ENCODE data around the gene CUBN. TPM values are rescaled to one million over a fixed set of nuclear protein-coding genes. Genes with fewer than 3 reads are reported as not detected.

The CUBN gene
- total and polyA plus RNA-seq, 2 of the 13 experiments (the other 11 are each of a cell fraction or from before 2014, with no cell fraction given): 0.27 to 0.32 TPM

DNA sequence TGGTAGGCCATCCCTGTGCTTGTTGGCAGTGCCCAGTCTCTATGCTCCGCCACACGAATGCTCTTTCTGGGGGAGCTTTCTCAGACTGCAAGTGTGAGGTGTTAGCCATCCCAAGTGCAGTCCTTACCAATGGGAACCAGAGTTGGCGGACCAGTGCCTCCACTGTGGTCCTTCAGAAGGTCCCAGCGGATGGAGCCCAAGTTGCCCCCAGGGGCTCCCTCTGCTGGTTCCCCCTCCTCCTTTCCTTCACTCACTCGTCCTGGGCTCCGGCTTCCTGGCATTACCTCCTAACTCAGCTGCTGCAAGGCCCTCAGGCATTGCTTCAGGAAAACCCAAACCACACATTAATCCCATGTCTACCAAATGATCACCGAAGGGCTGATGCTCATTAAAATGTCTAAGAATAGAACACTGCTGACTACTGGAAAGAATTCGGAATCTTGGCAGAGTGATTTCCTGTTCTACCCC, 139.8 kb downstream of the CUBN start (continued):
- TF ChIP-seq TGIF2 (CRISPR knock-in tag; IDR thresholded peaks at IDR 0.05) (no peak), ZNF788 (CRISPR knock-in tag; IDR thresholded peaks at IDR 0.05; ENCODE audit: borderline replicate concordance) (no peak), ZNF850 (CRISPR knock-in tag; conservative IDR thresholded peaks at IDR 0.05) (no peak)
- TF ChIP-seq, protein P1, sequence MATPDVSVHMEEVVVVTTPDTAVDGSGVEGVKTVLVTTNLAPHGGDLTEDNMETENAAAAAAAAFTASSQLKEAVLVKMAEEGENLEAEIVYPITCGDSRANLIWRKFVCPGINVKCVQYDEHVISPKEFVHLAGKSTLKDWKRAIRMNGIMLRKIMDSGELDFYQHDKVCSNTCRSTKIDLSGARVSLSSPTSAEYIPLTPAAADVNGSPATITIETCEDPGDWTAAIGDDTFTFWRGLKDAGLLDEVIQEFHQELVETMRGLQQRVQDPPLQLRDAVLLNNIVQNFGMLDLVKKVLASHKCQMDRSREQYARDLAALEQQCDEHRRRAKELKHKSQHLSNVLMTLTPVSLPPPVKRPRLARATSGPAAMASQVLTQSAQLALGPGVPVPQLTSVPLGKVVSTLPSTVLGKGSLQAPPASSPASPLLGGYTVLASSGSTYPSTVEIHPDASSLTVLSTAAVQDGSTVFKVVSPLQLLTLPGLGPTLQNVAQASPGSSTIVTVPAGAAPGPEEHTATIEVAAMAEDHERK (CRISPR knock-in tag; IDR thresholded peaks at IDR 0.05; ENCODE audit: low read depth): no peak
- TF ChIP-seq, protein P2, sequence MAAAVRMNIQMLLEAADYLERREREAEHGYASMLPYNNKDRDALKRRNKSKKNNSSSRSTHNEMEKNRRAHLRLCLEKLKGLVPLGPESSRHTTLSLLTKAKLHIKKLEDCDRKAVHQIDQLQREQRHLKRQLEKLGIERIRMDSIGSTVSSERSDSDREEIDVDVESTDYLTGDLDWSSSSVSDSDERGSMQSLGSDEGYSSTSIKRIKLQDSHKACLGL (CRISPR knock-in tag; IDR thresholded peaks at IDR 0.05): no peak

DNA sequence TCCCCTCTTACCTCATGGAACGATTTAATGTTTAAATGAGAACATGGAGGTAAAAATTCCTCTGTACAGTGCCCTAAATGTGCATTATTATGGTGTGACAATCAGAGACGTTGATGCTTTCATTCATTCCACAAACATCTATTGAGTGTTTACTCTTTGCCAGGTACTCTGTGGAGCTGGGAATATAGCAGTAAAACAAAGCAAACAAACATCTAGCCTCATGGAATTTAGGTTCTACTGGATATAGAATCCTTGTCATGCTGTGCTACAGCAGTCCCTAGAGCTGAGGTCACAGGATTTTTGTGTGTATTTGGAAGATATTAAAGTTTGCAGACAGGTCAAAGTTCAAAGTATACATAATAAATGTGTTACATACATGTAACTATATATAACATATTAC, 140.7 kb downstream of the CUBN start:
- ChIA-PET POLR2A (no interaction called here), CTCF (ENCODE audit: low intra/inter-chr PET ratio, low total read pairs) (no interaction called here)
- in situ Hi-C loops (cut with HindIII; ENCODE audit: extremely low pct_ligation_motif_present, low pct_unique_long_range_greater_than_20kb) (no loop called here), intact Hi-C loops (cut with micrococcal nuclease; ENCODE audit: unreplicated experiment) (no loop called here)
- Histone ChIP-seq H3K4me2 (ENCODE audit: low read depth, low read length) (no peak overlapping the region), H3K36me3 (replicated peaks in 1 of 2; ENCODE audit: control insufficient read depth in 1 of 2, insufficient read depth in 2 of 2, low read length in 2 of 2) (no peaks in the 10 kb centered on the region), H3K27me3 (ENCODE audit: control insufficient read depth in 1 of 2, insufficient read depth in 2 of 2, low read length in 2 of 2) (no peaks in the 10 kb centered on the region), H3K79me2 (ENCODE audit: insufficient read depth, low read length) (no peaks in the 10 kb centered on the region), H3K4me3 (replicated peaks in 1 of 3; ENCODE audit: insufficient read depth in 1 of 3, low read depth in 2 of 3, low read length in 3 of 3) (no peak overlapping the region), H2AFZ (ENCODE audit: low read length) (no peak overlapping the region), H3K9me3 (ENCODE audit: low read length) (no peaks in the 10 kb centered on the region), H3K9ac (ENCODE audit: insufficient read depth, low read depth, low read length) (no peak overlapping the region), H3K27ac (ENCODE audit: extremely low read length, insufficient read depth, low read length) (no peak overlapping the region), H4K20me1 (ENCODE audit: insufficient read depth, low read length) (no peaks in the 10 kb centered on the region), H3K4me1 (ENCODE audit: insufficient read depth, low read length) (peaks cover 21% of the 10 kb centered on the region)
- BruUV-seq (replicated peaks): no TSS peak
- WGBS (ENCODE audit: low lambda C conversion rate): 40% methylated on average over 2 of the region's 2 CpGs
- TF ChIP-seq XBP1 (CRISPR knock-in tag; IDR thresholded peaks at IDR 0.05): no peak
- no peak for TF ChIP-seq HNRNPK (IDR thresholded peaks at IDR 0.05; ENCODE audit: low read depth, low read length, poor library complexity, severe bottlenecking)
- no peak for TF ChIP-seq ATM (IDR thresholded peaks at IDR 0.05; ENCODE audit: borderline replicate concordance)
- no peak for TF ChIP-seq PAX8 (CRISPR knock-in tag; IDR thresholded peaks at IDR 0.05; ENCODE audit: borderline replicate concordance)
- no peak for TF ChIP-seq ZSCAN21 (CRISPR knock-in tag; IDR thresholded peaks at IDR 0.05; ENCODE audit: borderline replicate concordance)
- TF ChIP-seq ZNF18 (CRISPR knock-in tag; IDR thresholded peaks at IDR 0.05; ENCODE audit: insufficient replicate concordance): no peak
- TF ChIP-seq GATA4 (IDR thresholded peaks at IDR 0.05; ENCODE audit: borderline replicate concordance, low read depth): no peak
- TF ChIP-seq KLF6 (CRISPR knock-in tag; IDR thresholded peaks at IDR 0.05): no peak
- no peak for TF ChIP-seq ZNF367 (CRISPR knock-in tag; IDR thresholded peaks at IDR 0.05; ENCODE audit: borderline replicate concordance)
- TF ChIP-seq ZNF761 (CRISPR knock-in tag; conservative IDR thresholded peaks at IDR 0.05): no peak
- TF ChIP-seq SP2 (CRISPR knock-in tag; IDR thresholded peaks at IDR 0.05): no peak
- TF ChIP-seq TBP (CRISPR knock-in tag; IDR thresholded peaks at IDR 0.05): no peak
- TF ChIP-seq ZNF383 (CRISPR knock-in tag; IDR thresholded peaks at IDR 0.05; ENCODE audit: borderline replicate concordance): no peak
- TF ChIP-seq SP1 (IDR thresholded peaks at IDR 0.05): no peak
- TF ChIP-seq SP1 (CRISPR knock-in tag; IDR thresholded peaks at IDR 0.05): no peak
- no peak for TF ChIP-seq ZNF577 (CRISPR knock-in tag; IDR thresholded peaks at IDR 0.05; ENCODE audit: borderline replicate concordance, low read depth)
- no peak for FAIRE-seq
- ATAC-seq: no peak
- no peak for DNase-seq (ENCODE audit: low spot score)
